ENCODE results near the gene RGMA.

RGMA gene

DNA sequence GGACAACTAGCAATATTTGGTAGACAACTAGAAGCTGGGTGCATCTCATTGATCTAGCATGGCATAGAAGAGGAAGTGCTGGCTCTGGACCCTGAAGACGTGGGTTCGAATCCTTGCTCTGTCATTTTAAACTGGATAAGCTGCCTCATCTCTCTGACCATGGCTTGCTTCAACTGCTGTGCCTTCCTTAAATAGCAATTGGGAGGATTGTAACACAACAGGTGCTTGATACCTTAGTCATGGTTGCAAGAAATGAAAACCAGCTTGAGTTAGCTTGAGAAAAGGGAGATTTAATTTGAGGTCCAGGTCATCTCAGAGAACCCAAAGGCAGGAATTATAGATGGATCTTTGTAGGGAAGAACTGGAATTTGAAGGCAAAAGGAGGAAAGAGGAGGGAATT lies 14.8 kb upstream of the RGMA start:
- TF ChIP-seq, protein P1, sequence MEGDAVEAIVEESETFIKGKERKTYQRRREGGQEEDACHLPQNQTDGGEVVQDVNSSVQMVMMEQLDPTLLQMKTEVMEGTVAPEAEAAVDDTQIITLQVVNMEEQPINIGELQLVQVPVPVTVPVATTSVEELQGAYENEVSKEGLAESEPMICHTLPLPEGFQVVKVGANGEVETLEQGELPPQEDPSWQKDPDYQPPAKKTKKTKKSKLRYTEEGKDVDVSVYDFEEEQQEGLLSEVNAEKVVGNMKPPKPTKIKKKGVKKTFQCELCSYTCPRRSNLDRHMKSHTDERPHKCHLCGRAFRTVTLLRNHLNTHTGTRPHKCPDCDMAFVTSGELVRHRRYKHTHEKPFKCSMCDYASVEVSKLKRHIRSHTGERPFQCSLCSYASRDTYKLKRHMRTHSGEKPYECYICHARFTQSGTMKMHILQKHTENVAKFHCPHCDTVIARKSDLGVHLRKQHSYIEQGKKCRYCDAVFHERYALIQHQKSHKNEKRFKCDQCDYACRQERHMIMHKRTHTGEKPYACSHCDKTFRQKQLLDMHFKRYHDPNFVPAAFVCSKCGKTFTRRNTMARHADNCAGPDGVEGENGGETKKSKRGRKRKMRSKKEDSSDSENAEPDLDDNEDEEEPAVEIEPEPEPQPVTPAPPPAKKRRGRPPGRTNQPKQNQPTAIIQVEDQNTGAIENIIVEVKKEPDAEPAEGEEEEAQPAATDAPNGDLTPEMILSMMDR (IDR thresholded peaks at IDR 0.05) = no peak

DNA sequence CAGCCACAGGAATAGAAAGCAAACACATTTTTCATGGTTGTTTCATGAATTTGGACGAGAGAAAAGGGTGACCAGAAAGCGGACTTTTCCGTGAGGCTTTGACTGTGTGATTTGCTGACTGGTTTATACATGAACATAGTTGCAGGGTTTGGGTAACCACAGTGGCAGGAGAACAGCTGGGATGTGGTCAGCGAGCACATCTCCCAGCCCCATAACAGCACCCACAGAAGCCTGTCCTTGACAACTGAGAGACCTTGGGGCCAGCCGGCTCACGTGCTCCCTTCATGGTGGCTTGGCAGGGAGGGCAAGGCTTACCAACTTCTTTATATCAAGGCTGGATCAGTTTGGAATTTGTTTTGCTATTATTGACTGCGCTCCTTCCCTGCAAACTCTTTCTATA lies 13.2 kb upstream of the RGMA start:
- Histone ChIP-seq H3K36me3 (ENCODE audit: control insufficient read depth, insufficient read depth, low read length) (no peaks in the 10 kb centered on the region), H3K4me2 (ENCODE audit: low read length) (no peak overlapping the region), H3K27me3 (ENCODE audit: control insufficient read depth, insufficient read depth, low read length) (no peaks in the 10 kb centered on the region), H3K4me1 (no peaks in the 10 kb centered on the region), H3K4me3 (ENCODE audit: low read depth, low read length) (no peak overlapping the region), H2AFZ (no peak overlapping the region), H3K27ac (no peak overlapping the region), H3K9ac (no peak overlapping the region), H3K79me2 (no peaks in the 10 kb centered on the region), H3K9me3 (ENCODE audit: control insufficient read depth, low read length) (no peaks in the 10 kb centered on the region)
- TF ChIP-seq, protein P1 (IDR thresholded peaks at IDR 0.05) = no peak

More for the DNA sequence above, 14.8 kb upstream of the RGMA start:
- H2AFZ ChIP-seq = no peak overlapping the region
- no peak overlapping the region for H3K9ac ChIP-seq
- H3K27me3 ChIP-seq (ENCODE audit: control insufficient read depth, insufficient read depth, low read length) = no peaks in the 10 kb centered on the region
- H3K4me3 ChIP-seq (ENCODE audit: low read depth, low read length) = no peak overlapping the region
- no peak overlapping the region for H3K27ac ChIP-seq
- no peaks in the 10 kb centered on the region for H3K79me2 ChIP-seq
- no peaks in the 10 kb centered on the region for H3K4me1 ChIP-seq
- no peaks in the 10 kb centered on the region for H3K9me3 ChIP-seq (ENCODE audit: control insufficient read depth, low read length)
- H3K4me2 ChIP-seq (ENCODE audit: low read length) = no peak overlapping the region
- H3K36me3 ChIP-seq (ENCODE audit: control insufficient read depth, insufficient read depth, low read length) = no peaks in the 10 kb centered on the region

DNA sequence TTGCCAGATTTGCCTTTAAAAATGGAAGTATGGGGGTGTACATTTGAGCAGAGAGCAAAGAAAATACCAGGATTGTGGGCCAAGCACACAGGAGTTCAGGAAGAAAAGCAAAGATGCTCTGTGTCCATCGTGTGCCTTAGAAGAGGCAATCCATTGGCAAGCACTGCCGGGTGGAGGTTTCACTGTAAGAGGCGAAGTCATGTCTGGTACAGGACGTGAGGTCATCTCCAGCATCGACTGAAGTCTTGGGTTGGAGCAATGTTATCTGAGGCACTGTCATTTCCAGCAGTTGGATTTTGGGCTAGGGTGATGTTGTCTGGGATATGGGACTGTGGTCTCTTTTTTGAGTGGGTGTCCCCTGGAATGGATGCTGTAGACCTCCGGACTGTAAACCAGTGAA lies 4.8 kb upstream of the RGMA start:
- no peak overlapping the region for H2AFZ ChIP-seq
- no peaks in the 10 kb centered on the region for H3K9me3 ChIP-seq (ENCODE audit: control insufficient read depth, low read length)
- TF ChIP-seq, protein P1 (IDR thresholded peaks at IDR 0.05) = no peak
- no peaks in the 10 kb centered on the region for H3K79me2 ChIP-seq
- H3K4me1 ChIP-seq = no peaks in the 10 kb centered on the region
- H3K36me3 ChIP-seq (ENCODE audit: control insufficient read depth, insufficient read depth, low read length) = no peaks in the 10 kb centered on the region
- no peak overlapping the region for H3K9ac ChIP-seq
- H3K27ac ChIP-seq = no peak overlapping the region
- H3K4me2 ChIP-seq (ENCODE audit: low read length) = no peak overlapping the region
- no peaks in the 10 kb centered on the region for H3K27me3 ChIP-seq (ENCODE audit: control insufficient read depth, insufficient read depth, low read length)
- no peak overlapping the region for H3K4me3 ChIP-seq (ENCODE audit: low read depth, low read length)

DNA sequence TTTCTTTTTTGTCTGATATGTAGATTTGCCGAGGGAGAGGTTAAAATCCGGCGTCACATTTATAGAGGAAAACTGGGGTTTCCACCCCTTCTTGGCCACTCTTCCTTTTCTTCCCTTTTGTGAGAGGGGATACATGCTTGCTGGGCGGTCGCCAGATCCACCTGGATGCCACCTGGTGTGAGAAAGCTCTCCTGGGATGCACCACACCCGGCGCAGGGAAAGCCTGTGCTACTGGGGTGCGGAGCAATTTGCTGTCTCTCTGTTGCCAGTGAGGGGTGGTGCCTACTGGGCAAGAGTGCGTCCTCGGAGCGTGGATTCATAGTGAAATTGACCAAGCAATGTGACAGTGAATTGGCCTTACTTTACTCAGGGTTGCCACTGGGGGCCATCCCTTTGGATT lies 2.5 kb upstream of the RGMA start:
- Histone ChIP-seq H3K27ac (no peak overlapping the region), H3K79me2 (no peaks in the 10 kb centered on the region), H3K4me2 (ENCODE audit: low read length) (no peak overlapping the region), H3K36me3 (ENCODE audit: control insufficient read depth, insufficient read depth, low read length) (no peaks in the 10 kb centered on the region), H2AFZ (no peak overlapping the region), H3K9ac (no peak overlapping the region), H3K4me1 (no peaks in the 10 kb centered on the region), H3K27me3 (ENCODE audit: control insufficient read depth, insufficient read depth, low read length) (no peaks in the 10 kb centered on the region), H3K9me3 (ENCODE audit: control insufficient read depth, low read length) (no peaks in the 10 kb centered on the region), H3K4me3 (ENCODE audit: low read depth, low read length) (no peak overlapping the region)
- TF ChIP-seq, protein P1 (IDR thresholded peaks at IDR 0.05) = no peak

DNA sequence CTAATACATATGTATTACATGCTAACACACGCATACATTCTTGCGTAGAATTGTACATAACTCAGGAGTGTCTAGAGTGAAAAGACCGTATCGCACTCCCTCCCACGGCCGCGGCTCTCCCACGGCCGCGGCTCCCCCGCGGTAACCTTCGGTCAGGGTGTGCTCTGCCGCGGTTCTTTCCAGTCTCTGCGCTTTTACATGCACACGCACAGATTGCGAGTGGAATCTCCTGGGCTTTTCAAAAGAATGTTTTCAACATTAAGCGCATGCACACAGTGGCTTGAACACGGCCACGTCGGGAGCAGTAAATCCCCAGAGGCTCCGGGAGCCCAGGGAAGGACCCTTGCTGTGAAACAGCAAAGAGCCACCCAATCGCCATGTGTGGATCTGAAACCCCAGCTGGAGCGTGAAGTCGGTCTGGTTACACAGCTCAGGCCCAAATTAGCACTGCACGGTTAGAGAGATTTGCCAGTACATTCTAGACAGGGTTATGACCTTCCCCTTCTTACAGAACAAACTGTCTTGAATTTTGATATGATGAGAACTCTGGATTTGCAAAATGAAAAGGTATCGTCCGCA lies 805 bp upstream of the RGMA start:
- H3K79me2 ChIP-seq = no peaks in the 10 kb centered on the region
- no peak overlapping the region for H3K9ac ChIP-seq
- H3K4me1 ChIP-seq = no peaks in the 10 kb centered on the region
- no peaks in the 10 kb centered on the region for H3K27me3 ChIP-seq (ENCODE audit: control insufficient read depth, insufficient read depth, low read length)
- no peaks in the 10 kb centered on the region for H3K36me3 ChIP-seq (ENCODE audit: control insufficient read depth, insufficient read depth, low read length)
- no peak overlapping the region for H3K27ac ChIP-seq
- H3K4me3 ChIP-seq (ENCODE audit: low read depth, low read length) = no peak overlapping the region
- TF ChIP-seq, protein P1 (IDR thresholded peaks at IDR 0.05) = no peak
- no peak overlapping the region for H3K4me2 ChIP-seq (ENCODE audit: low read length)
- H2AFZ ChIP-seq = no peak overlapping the region
- no peaks in the 10 kb centered on the region for H3K9me3 ChIP-seq (ENCODE audit: control insufficient read depth, low read length)

Data from parathyroid adenoma (tissue), 2 donors.